Testis (tissue), 2 donors: ENCODE data around the gene PGK1.
"Not testable (repeated sequence)": the region's sequence is repeated elsewhere in the genome, so short reads cannot be mapped to it uniquely, and the experiment has no call there.

Experiments
- POLR2A ChIP-seq: fragments of 450-650 bp; IDR thresholded peaks from one replicate; pipeline ENCODE4 v1.6.1; 2017; ENCODE audit warnings: antibody characterized with exemption, mild to moderate bottlenecking, moderate library complexity
- TF ChIP-seq, protein P1 (sequence below), 3 experiments: fragments of 450-650 bp in 2 of 3; fragments of 200-600 bp in 1 of 3; sonication (generic) in 1 of 3; IDR thresholded peaks; one replicate each; pipeline ENCODE4 v1.5.1; 2016 to 2019; ENCODE audit warnings: antibody characterized with exemption in 3 of 3, mild to moderate bottlenecking in 2 of 3, moderate library complexity in 1 of 3

DNA sequence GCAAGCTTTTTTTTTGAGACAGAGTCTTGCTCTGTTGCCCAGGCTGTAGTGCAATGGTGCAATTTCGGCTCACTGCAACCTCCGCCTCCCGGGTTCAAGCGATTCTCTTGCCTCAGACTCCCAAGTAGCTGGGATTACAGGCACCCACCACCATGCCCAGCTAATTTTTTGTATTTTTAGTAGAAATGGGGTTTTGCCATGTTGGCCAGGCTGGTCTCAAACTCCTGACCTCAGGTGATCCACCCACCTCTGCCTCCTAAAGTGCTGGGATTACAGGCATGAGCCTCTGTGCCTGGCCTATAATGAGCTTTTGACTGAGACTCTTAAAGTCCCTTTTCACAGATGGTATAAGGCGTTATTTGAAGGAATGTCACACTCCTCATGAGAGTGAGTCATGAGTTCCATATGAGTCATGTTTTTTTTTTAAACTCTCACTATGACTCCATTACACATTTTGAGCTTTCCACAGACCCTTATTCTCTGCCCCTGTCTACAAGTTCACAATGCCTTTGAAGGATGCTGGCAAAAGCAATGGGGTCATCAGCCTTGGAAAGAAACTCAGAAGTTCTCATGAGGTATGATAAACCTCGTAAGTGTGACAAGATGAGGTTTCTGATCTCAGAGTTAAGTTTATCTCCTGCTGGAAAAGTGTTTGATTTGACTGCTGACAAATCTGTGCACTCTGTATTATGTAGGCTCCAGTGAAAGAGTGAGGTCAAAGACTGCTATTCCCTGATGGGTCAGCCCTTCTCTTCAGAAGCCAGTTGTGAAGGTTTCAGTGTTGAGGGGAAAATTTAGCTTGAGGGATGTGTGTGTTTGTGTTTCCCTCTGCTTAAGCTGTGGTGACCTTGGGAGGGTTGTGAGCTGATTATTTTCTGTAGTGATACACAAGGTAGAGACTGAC, 39.1 kb upstream of the PGK1 start:
- TF ChIP-seq, protein P1, sequence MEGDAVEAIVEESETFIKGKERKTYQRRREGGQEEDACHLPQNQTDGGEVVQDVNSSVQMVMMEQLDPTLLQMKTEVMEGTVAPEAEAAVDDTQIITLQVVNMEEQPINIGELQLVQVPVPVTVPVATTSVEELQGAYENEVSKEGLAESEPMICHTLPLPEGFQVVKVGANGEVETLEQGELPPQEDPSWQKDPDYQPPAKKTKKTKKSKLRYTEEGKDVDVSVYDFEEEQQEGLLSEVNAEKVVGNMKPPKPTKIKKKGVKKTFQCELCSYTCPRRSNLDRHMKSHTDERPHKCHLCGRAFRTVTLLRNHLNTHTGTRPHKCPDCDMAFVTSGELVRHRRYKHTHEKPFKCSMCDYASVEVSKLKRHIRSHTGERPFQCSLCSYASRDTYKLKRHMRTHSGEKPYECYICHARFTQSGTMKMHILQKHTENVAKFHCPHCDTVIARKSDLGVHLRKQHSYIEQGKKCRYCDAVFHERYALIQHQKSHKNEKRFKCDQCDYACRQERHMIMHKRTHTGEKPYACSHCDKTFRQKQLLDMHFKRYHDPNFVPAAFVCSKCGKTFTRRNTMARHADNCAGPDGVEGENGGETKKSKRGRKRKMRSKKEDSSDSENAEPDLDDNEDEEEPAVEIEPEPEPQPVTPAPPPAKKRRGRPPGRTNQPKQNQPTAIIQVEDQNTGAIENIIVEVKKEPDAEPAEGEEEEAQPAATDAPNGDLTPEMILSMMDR (IDR thresholded peaks at IDR 0.05), result not testable (repeated sequence)
- TF ChIP-seq POLR2A, result not testable (repeated sequence)
